H9 (cell line): Measurements from ENCODE around the gene PDCD6IP. TPM values are rescaled to one million over a fixed set of nuclear protein-coding genes. Genes with fewer than 3 reads are reported as not detected.

Experiments
- DNase-seq: peaks from one replicate; pipeline ENCODE4 v3.0.0-alpha.2; 2017
- H2AFZ ChIP-seq: one replicate; pipeline ENCODE4 v1.6.1; 2013; ENCODE audit warnings: mild to moderate bottlenecking, low read length, control low read depth, moderate library complexity
- H2AK5ac ChIP-seq: 2 replicates; pipeline ENCODE4 v1.6.1; 2013; ENCODE audit warnings: low read length, control low read depth, mixed read lengths; ENCODE audit not compliant: insufficient read length
- H2BK120ac ChIP-seq: one replicate; pipeline ENCODE4 v1.6.1; 2013; ENCODE audit warnings: low read depth, mild to moderate bottlenecking, low read length, control low read depth, inconsistent platforms; ENCODE audit not compliant: poor library complexity, severe bottlenecking
- H2BK12ac ChIP-seq: 2 replicates; pipeline ENCODE4 v1.6.1; 2013; ENCODE audit warnings: low read length, control low read depth, mixed read lengths, low read depth; ENCODE audit not compliant: insufficient read length
- H2BK15ac ChIP-seq: 2 replicates; pipeline ENCODE4 v1.6.1; 2013; ENCODE audit warnings: low read depth, low read length, control low read depth
- H2BK20ac ChIP-seq: one replicate; pipeline ENCODE4 v1.6.1; 2013; ENCODE audit warnings: low read depth, mild to moderate bottlenecking, low read length, control low read depth, inconsistent platforms; ENCODE audit not compliant: poor library complexity, severe bottlenecking
- H2BK5ac ChIP-seq: 2 replicates; pipeline ENCODE4 v1.6.1; 2013; ENCODE audit warnings: low read length, control low read depth, mixed read lengths; ENCODE audit not compliant: insufficient read length
- H3K14ac ChIP-seq: 2 replicates; pipeline ENCODE4 v1.6.1; 2013; ENCODE audit warnings: low read length, control low read depth; ENCODE audit not compliant: insufficient read depth
- H3K18ac ChIP-seq: 2 replicates; pipeline ENCODE4 v1.6.1; 2013; ENCODE audit warnings: low read depth, mild to moderate bottlenecking, mixed read lengths, low read length, control low read depth; ENCODE audit not compliant: insufficient read length
- H3K23ac ChIP-seq: 2 replicates; pipeline ENCODE4 v1.6.1; 2013; ENCODE audit warnings: low read length, control low read depth, mixed read lengths, low read depth; ENCODE audit not compliant: insufficient read length
- H3K23me2 ChIP-seq: 2 replicates; pipeline ENCODE4 v1.6.1; 2013; ENCODE audit warnings: low read depth, mild to moderate bottlenecking, mixed read lengths, low read length, control low read depth; ENCODE audit not compliant: insufficient read length, poor library complexity, severe bottlenecking
- H3K27ac ChIP-seq: 2 replicates; pipeline ENCODE4 v1.5.1; 2013; ENCODE audit warnings: low read length, control low read depth, mixed read lengths, low read depth; ENCODE audit not compliant: insufficient read length
- H3K27me3 ChIP-seq: 2 replicates; pipeline ENCODE4 v1.6.1; 2013; ENCODE audit warnings: low read length, control low read depth, inconsistent platforms; ENCODE audit not compliant: insufficient read depth
- H3K4ac ChIP-seq: 2 replicates; pipeline ENCODE4 v1.6.1; 2013; ENCODE audit warnings: low read depth, mild to moderate bottlenecking, control low read depth, inconsistent platforms, low read length, moderate library complexity
- H3K4me1 ChIP-seq: 2 replicates; pipeline ENCODE4 v1.6.1; 2013; ENCODE audit warnings: low read length, control low read depth, inconsistent platforms; ENCODE audit not compliant: insufficient read depth
- H3K4me2 ChIP-seq: 2 replicates; pipeline ENCODE4 v1.6.1; 2013; ENCODE audit warnings: low read length, control low read depth, mixed read lengths; ENCODE audit not compliant: insufficient read length, insufficient read depth
- H3K56ac ChIP-seq: 2 replicates; pipeline ENCODE4 v1.6.1; 2013; ENCODE audit warnings: low read depth, mild to moderate bottlenecking, mixed read lengths, low read length, control low read depth; ENCODE audit not compliant: insufficient read length
- H3K79me1 ChIP-seq: 2 replicates; pipeline ENCODE4 v1.6.1; 2013; ENCODE audit warnings: low read depth, mild to moderate bottlenecking, moderate library complexity, low read length, control low read depth, inconsistent platforms; ENCODE audit not compliant: insufficient read depth, poor library complexity, severe bottlenecking
- H3K79me2 ChIP-seq: 2 replicates; pipeline ENCODE4 v1.6.1; 2013; ENCODE audit warnings: low read length, control low read depth, inconsistent platforms; ENCODE audit not compliant: insufficient read depth
- H3K9ac ChIP-seq: 2 replicates; pipeline ENCODE4 v1.6.1; 2013; ENCODE audit warnings: low read length, control low read depth, mixed read lengths; ENCODE audit not compliant: insufficient read length; ENCODE audit errors: extremely low read depth
- H3K9me3 ChIP-seq: one replicate; pipeline ENCODE4 v1.6.1; 2013; ENCODE audit warnings: low read depth, low read length, inconsistent platforms; ENCODE audit not compliant: control insufficient read depth
- H3T11ph ChIP-seq: one replicate; pipeline ENCODE4 v1.6.1; 2013; ENCODE audit warnings: mild to moderate bottlenecking, low read length, control low read depth, inconsistent platforms
- H4K20me1 ChIP-seq: one replicate; pipeline ENCODE4 v1.6.1; 2013; ENCODE audit not compliant: control insufficient read depth, insufficient read length, insufficient read depth
- H4K5ac ChIP-seq: 2 replicates; pipeline ENCODE4 v1.6.1; 2013; ENCODE audit warnings: low read depth, mild to moderate bottlenecking, mixed read lengths, low read length, control low read depth; ENCODE audit not compliant: insufficient read length
- H4K8ac ChIP-seq: replicated peaks from 2 replicates; pipeline ENCODE4 v1.6.1; 2013; ENCODE audit warnings: low read length, control low read depth, mixed read lengths, low read depth; ENCODE audit not compliant: insufficient read length
- H4K91ac ChIP-seq: 2 replicates; pipeline ENCODE4 v1.6.1; 2013; ENCODE audit warnings: low read depth, mild to moderate bottlenecking, moderate library complexity, mixed read lengths, low read length, control low read depth; ENCODE audit not compliant: insufficient read length
- H3K27ac Mint-ChIP-seq, 3 experiments: 2 replicates in 2 of 3; 3 replicates in 1 of 3; pipeline ENCODE4 v1.8.0; 2020 to 2021; ENCODE audit warnings: mixed read lengths in 3 of 3, mild to moderate bottlenecking in 1 of 3, moderate library complexity in 1 of 3
- H3K27me3 Mint-ChIP-seq: 2 replicates; pipeline ENCODE4 v1.8.0; 2021; ENCODE audit warnings: low read depth, mild to moderate bottlenecking, moderate library complexity, mixed read lengths
- H3K36me3 Mint-ChIP-seq, 3 experiments: 2 replicates in 2 of 3; 3 replicates in 1 of 3; pipeline ENCODE4 v1.8.0; 2020 to 2021; ENCODE audit warnings: low read depth in 3 of 3, mixed read lengths in 3 of 3; ENCODE audit not compliant: insufficient read depth in 1 of 3
- H3K4me1 Mint-ChIP-seq, 2 experiments: 2 replicates each; pipeline ENCODE4 v1.8.0; 2020; ENCODE audit warnings: mixed read lengths in 2 of 2
- H3K4me3 Mint-ChIP-seq, 2 experiments: 2 replicates in 1 of 2; 3 replicates in 1 of 2; pipeline ENCODE4 v1.8.0; 2020 to 2021; ENCODE audit warnings: mild to moderate bottlenecking in 2 of 2, mixed read lengths in 2 of 2, moderate library complexity in 1 of 2
- H3K9me3 Mint-ChIP-seq, 2 experiments: 2 replicates in 1 of 2; 3 replicates in 1 of 2; pipeline ENCODE4 v1.8.0; 2020; ENCODE audit warnings: mild to moderate bottlenecking in 2 of 2, mixed read lengths in 2 of 2, moderate library complexity in 1 of 2
- CTCF ChIP-seq: fragments of 200-600 bp; sonication (generic); conservative IDR thresholded peaks from 3 replicates; pipeline ENCODE4 v1.8.0; 2021; ENCODE audit warnings: antibody characterized with exemption, mild to moderate bottlenecking
- WGBS: extraction: QIAGEN DNeasy Blood & Tissue Kit; methylation state at CpG from one replicate; pipeline ENCODE4 v1.1.7; 2013; ENCODE audit warnings: missing lambda C conversion rate, low lambda C conversion rate, mixed read lengths; ENCODE audit not compliant: insufficient read length; ENCODE audit errors: extremely low coverage; 5-methylcytosine and 5-hydroxymethylcytosine counted together
- total RNA-seq: library from RNA; stranded (reverse); gene quantifications from 2 replicates; pipeline ENCODE4 v1.2.1, GENCODE V29; 2021

The PDCD6IP gene
- total RNA-seq, 1 experiment from 2014 or later: 109 TPM

- no peak overlapping the region for H4K91ac ChIP-seq
- H2BK15ac ChIP-seq: no peak overlapping the region
- H3K23me2 ChIP-seq: no peaks in the 10 kb centered on the region
- no peak overlapping the region for H2AFZ ChIP-seq
- peaks cover 5% of the 10 kb centered on the region for H3K9me3 ChIP-seq
- H3K79me1 ChIP-seq: peaks cover 4% of the 10 kb centered on the region
- H3K23ac ChIP-seq: no peak overlapping the region
- DNase-seq: no peak
- no peak overlapping the region for H3K9ac ChIP-seq
- H4K8ac ChIP-seq: no peak overlapping the region
- no peak overlapping the region for H2BK120ac ChIP-seq
- no peak overlapping the region for H3K4me3 Mint-ChIP-seq
- H3T11ph ChIP-seq: no peak overlapping the region
- no peak overlapping the region for H4K5ac ChIP-seq
- no peaks in the 10 kb centered on the region for H4K20me1 ChIP-seq
- TF ChIP-seq CTCF: no peak
- H2BK12ac ChIP-seq: no peak overlapping the region
- no CpG with 5 or more reads among the region's 2 CpGs for WGBS
- H3K27ac ChIP-seq: no peak overlapping the region
- no peak overlapping the region for H3K18ac ChIP-seq
- no peak overlapping the region for H2BK5ac ChIP-seq
- no peak overlapping the region for H2BK20ac ChIP-seq
- H3K4me1 ChIP-seq: no peaks in the 10 kb centered on the region
- no peak overlapping the region for H3K56ac ChIP-seq
- peaks cover 22 to 29% (median 28%) of the 10 kb centered on the region in 3 experiments for H3K36me3 Mint-ChIP-seq
- H3K79me2 ChIP-seq: peaks cover 2% of the 10 kb centered on the region; the same call in 1 of the 2 replicates
- no peak overlapping the region for H3K4ac ChIP-seq
- H3K27me3 Mint-ChIP-seq: no peaks in the 10 kb centered on the region
- no peaks in the 10 kb centered on the region for H3K27me3 ChIP-seq
- no peak overlapping the region; the same call in 1 of the 2 replicates for H3K14ac ChIP-seq
- H3K4me2 ChIP-seq: no peak overlapping the region
- H2AK5ac ChIP-seq: no peak overlapping the region
- peaks cover 17 to 25% of the 10 kb centered on the region in 2 experiments for H3K4me1 Mint-ChIP-seq
- peak overlapping the region in 1 of 3 experiments; percentile 30; a peak in 1 of 7 replicates for H3K27ac Mint-ChIP-seq
- peaks cover 13 to 15% of the 10 kb centered on the region in 2 experiments for H3K9me3 Mint-ChIP-seq
These were observed 8.8 kb downstream of the PDCD6IP start for GRCh38 chr3:33807191-33807590.
